HFFc6 (cell line): ENCODE results near the gene CCM2L. TPM values are rescaled to one million over a fixed set of nuclear protein-coding genes. Genes with fewer than 3 reads are reported as not detected.
A peak's percentile ranks its signal among the peaks of the same experiment; 100 is the strongest.

Experiments
- DNase-seq: peaks from one replicate; pipeline ENCODE4 v3.0.0-alpha.2; 2018
- H3K27ac Mint-ChIP-seq: 2 replicates; pipeline ENCODE4 v1.8.0; 2020; ENCODE audit warnings: mild to moderate bottlenecking, mixed read lengths
- H3K27me3 Mint-ChIP-seq: 2 replicates; pipeline ENCODE4 v1.8.0; 2021; ENCODE audit warnings: mild to moderate bottlenecking, moderate library complexity, mixed read lengths; ENCODE audit not compliant: insufficient read depth
- H3K36me3 Mint-ChIP-seq: 2 replicates; pipeline ENCODE4 v1.8.0; 2021; ENCODE audit warnings: low read depth, mixed read lengths
- H3K4me1 Mint-ChIP-seq: 2 replicates; pipeline ENCODE4 v1.8.0; 2020; ENCODE audit warnings: low read depth, mixed read lengths
- H3K4me3 Mint-ChIP-seq: 2 replicates; pipeline ENCODE4 v1.8.0; 2020; ENCODE audit warnings: mild to moderate bottlenecking, moderate library complexity, mixed read lengths
- H3K9me3 Mint-ChIP-seq: 2 replicates; pipeline ENCODE4 v1.8.0; 2020; ENCODE audit warnings: mild to moderate bottlenecking, mixed read lengths
- CTCF ChIP-seq: fragments of 200-600 bp; sonication (generic); IDR thresholded peaks from 2 replicates; pipeline ENCODE4 v1.5.0; 2021; ENCODE audit warnings: antibody characterized with exemption, mild to moderate bottlenecking
- total RNA-seq, 6 experiments: library from RNA; stranded (reverse); fragmentation: NEBNext Ultra II Directional; extraction: Animal tissue kit (Norgen Biotek cat#: 25700); gene quantifications; 2 replicates in 1 of 6; 3 replicates in 5 of 6; pipeline ENCODE4 v1.2.3, GENCODE V29; 2021

Gene CCM2L
- total RNA-seq, 6 experiments from 2014 or later, result not detected

GRCh38 chr20:31987744-31988143 lies 22.5 kb upstream of the CCM2L start:
- H3K27ac Mint-ChIP-seq, result no peak overlapping the region

GRCh38 chr20:31988430-31989015 lies 21.7 kb upstream of the CCM2L start:
- H3K36me3 Mint-ChIP-seq, result no peaks in the 10 kb centered on the region
- no peak overlapping the region for H3K4me3 Mint-ChIP-seq
- no peaks in the 10 kb centered on the region; the same call in 1 of the 2 replicates for H3K4me1 Mint-ChIP-seq
- DNase-seq, result no peak
- no peaks in the 10 kb centered on the region for H3K9me3 Mint-ChIP-seq
- H3K27me3 Mint-ChIP-seq, result peaks cover 25% of the 10 kb centered on the region
- TF ChIP-seq CTCF, result no peak
- H3K27ac Mint-ChIP-seq, result no peak overlapping the region

More at GRCh38 chr20:31987744-31988143, 22.5 kb upstream of the CCM2L start:
- no peak for TF ChIP-seq CTCF
- no peaks in the 10 kb centered on the region for H3K36me3 Mint-ChIP-seq
- peak; percentile 31 for DNase-seq
- peaks cover 24% of the 10 kb centered on the region for H3K27me3 Mint-ChIP-seq
- no peaks in the 10 kb centered on the region; the same call in 1 of the 2 replicates for H3K4me1 Mint-ChIP-seq
- no peak overlapping the region for H3K4me3 Mint-ChIP-seq
- no peaks in the 10 kb centered on the region for H3K9me3 Mint-ChIP-seq

- Mint-ChIP-seq H3K4me1 (no peaks in the 10 kb centered on the region; the same call in 1 of the 2 replicates), H3K4me3 (no peak overlapping the region), H3K36me3 (no peaks in the 10 kb centered on the region), H3K27me3 (peaks cover 28% of the 10 kb centered on the region), H3K9me3 (no peaks in the 10 kb centered on the region), H3K27ac (no peak overlapping the region)
- DNase-seq, result no peak
- TF ChIP-seq CTCF, result no peak
These were observed 21.1 kb upstream of the CCM2L start for GRCh38 chr20:31989030-31989645.

GRCh38 chr20:31990641-31991338 lies 19.4 kb upstream of the CCM2L start:
- Mint-ChIP-seq H3K27me3 (peaks cover 25% of the 10 kb centered on the region), H3K4me1 (no peaks in the 10 kb centered on the region; the same call in 1 of the 2 replicates), H3K4me3 (no peak overlapping the region), H3K36me3 (no peaks in the 10 kb centered on the region), H3K9me3 (no peaks in the 10 kb centered on the region), H3K27ac (no peak overlapping the region)
- no peak for TF ChIP-seq CTCF
- DNase-seq, result no peak

GRCh38 chr20:31991339-31991705 lies 18.9 kb upstream of the CCM2L start:
- no peak for DNase-seq
- no peaks in the 10 kb centered on the region; the same call in 1 of the 2 replicates for H3K4me1 Mint-ChIP-seq
- no peak overlapping the region for H3K27ac Mint-ChIP-seq
- no peak for TF ChIP-seq CTCF
- H3K9me3 Mint-ChIP-seq, result no peaks in the 10 kb centered on the region
- no peak overlapping the region for H3K4me3 Mint-ChIP-seq
- H3K36me3 Mint-ChIP-seq, result no peaks in the 10 kb centered on the region
- H3K27me3 Mint-ChIP-seq, result peaks cover 25% of the 10 kb centered on the region
